CD4-positive, alpha-beta T cell (primary cell): ENCODE results near the gene CTRB1. TPM values are rescaled to one million over a fixed set of nuclear protein-coding genes. Genes with fewer than 3 reads are reported as not detected.

Experiments
- ATAC-seq: fragments of 200-7000 bp; cut with Tn5 transposase; one replicate; pipeline ENCODE4 v1.10.0; 2022; ENCODE audit warnings: mild to moderate bottlenecking; ENCODE audit not compliant: poor library complexity
- CTCF ChIA-PET: fragments of 350-600 bp; sonication (Branson Sonifier 250); formaldehyde crosslinking; loops from one replicate; lab custom pipeline; 2021; ENCODE audit warnings: antibody characterized with exemption, inconsistent platforms; lab: Charles Lee
- POLR2A ChIA-PET: fragments of 350-600 bp; sonication (Branson Sonifier 250); formaldehyde crosslinking; loops from one replicate; lab custom pipeline; 2021; ENCODE audit warnings: antibody characterized with exemption, inconsistent platforms; lab: Charles Lee
- DNase-seq, 14 experiments: peaks; one replicate each; pipeline ENCODE4 v3.0.0-alpha.2; 2013 to 2020; ENCODE audit warnings: mixed read lengths in 2 of 14
- H3K27ac ChIP-seq, 2 donors: one replicate each; pipeline versions ENCODE4 v1.5.1 to v1.7.0; 2013; ENCODE audit warnings: low read length in 2 of 2, low read depth in 1 of 2, mild to moderate bottlenecking in 1 of 2
- H3K27me3 ChIP-seq, 2 experiments: 1 replicate in 1 of 2; 2 replicates in 1 of 2; pipeline versions ENCODE4 v1.6.1 to v1.7.0; 2013; ENCODE audit warnings: low read length in 2 of 2, control low read depth in 1 of 2, mild to moderate bottlenecking in 1 of 2, moderate library complexity in 1 of 2; ENCODE audit not compliant: insufficient read depth in 2 of 2, control insufficient read depth in 1 of 2
- H3K36me3 ChIP-seq: one replicate; pipeline ENCODE4 v1.6.1; 2013; ENCODE audit warnings: low read length, control low read depth; ENCODE audit not compliant: insufficient read depth
- H3K4me1 ChIP-seq: one replicate; pipeline ENCODE4 v1.6.1; 2013; ENCODE audit warnings: low read length, control low read depth; ENCODE audit not compliant: insufficient read depth
- H3K4me3 ChIP-seq: one replicate; pipeline ENCODE4 v1.5.1; 2013; ENCODE audit warnings: mild to moderate bottlenecking, low read length, moderate library complexity
- H3K9me3 ChIP-seq, 2 experiments: 1 replicate in 1 of 2; 2 replicates in 1 of 2; pipeline versions ENCODE4 v1.6.1 to v1.7.0; 2013; ENCODE audit warnings: low read length in 2 of 2, mild to moderate bottlenecking in 2 of 2, control low read depth in 1 of 2, moderate library complexity in 1 of 2; ENCODE audit not compliant: control insufficient read depth in 1 of 2, insufficient read depth in 1 of 2
- H3K27ac Mint-ChIP-seq: one replicate; pipeline ENCODE4 v1.8.0; 2020; ENCODE audit warnings: mixed read lengths
- H3K27me3 Mint-ChIP-seq: one replicate; pipeline ENCODE4 v1.8.0; 2021; ENCODE audit warnings: mixed read lengths
- H3K36me3 Mint-ChIP-seq: one replicate; pipeline ENCODE4 v1.8.0; 2021; ENCODE audit warnings: low read depth, mixed read lengths
- H3K4me1 Mint-ChIP-seq: one replicate; pipeline ENCODE4 v1.8.0; 2021; ENCODE audit warnings: low read depth, mixed read lengths
- H3K4me3 Mint-ChIP-seq: one replicate; pipeline ENCODE4 v1.8.0; 2020; ENCODE audit warnings: mild to moderate bottlenecking, mixed read lengths
- H3K9me3 Mint-ChIP-seq: one replicate; pipeline ENCODE4 v1.8.0; 2020; ENCODE audit warnings: mixed read lengths
- CTCF ChIP-seq: fragments of 200-600 bp; IDR thresholded peaks from one replicate; pipeline ENCODE4 v1.8.0; 2022; ENCODE audit warnings: antibody characterized with exemption, mild to moderate bottlenecking
- intact Hi-C, 2 experiments: fragments of 100-400 bp; cut with DNase I in 1 of 2; cut with micrococcal nuclease in 1 of 2; formaldehyde crosslinking; loops; one replicate each; pipeline versions ENCODE4 v1.15.1 to v1.9.0; 2023 to 2025; cut with DNase I, micrococcal nuclease
- total RNA-seq, 174 experiments: library from RNA in 2 of 174; stranded (reverse) in 2 of 174; gene quantifications; one replicate each; pipeline ENCODE4 v1.2.3 and lab custom pipeline; 2021 to 2026

The CTRB1 gene
- total RNA-seq, 2 experiments from 2014 or later = not detected

- Mint-ChIP-seq H3K9me3 (no peaks in the 10 kb centered on the region), H3K27me3 (no peaks in the 10 kb centered on the region), H3K36me3 (no peaks in the 10 kb centered on the region), H3K27ac (no peak overlapping the region), H3K4me1 (no peaks in the 10 kb centered on the region), H3K4me3 (no peak overlapping the region)
- intact Hi-C loops = loop anchor here (5.0 to 10.0 kb wide), 3 partner anchors 36 to 531 kb away; no protein-coding TSS in a partner anchor
- H3K4me3 ChIP-seq = no peak overlapping the region
- H3K4me1 ChIP-seq = peaks cover 9% of the 10 kb centered on the region
- DNase-seq (no peak), ATAC-seq (no peak)
- TF ChIP-seq CTCF = no peak
- H3K27ac ChIP-seq = no peak overlapping the region
- ChIA-PET CTCF (interaction anchor here (0.6 to 2.1 kb wide), 18 partner anchors 14 to 347 kb away, joined by 3 to 18 read pairs (median 4); no protein-coding TSS in a partner anchor), POLR2A (interaction anchor here (1.0 to 1.4 kb wide), 5 partner anchors 14 to 154 kb away, joined by 3 to 12 read pairs (median 5); no protein-coding TSS in a partner anchor)
- no peaks in the 10 kb centered on the region for H3K36me3 ChIP-seq
- no peaks in the 10 kb centered on the region for H3K27me3 ChIP-seq
- peaks cover 0 to 6% of the 10 kb centered on the region in 2 experiments for H3K9me3 ChIP-seq
Measured at GRCh38 chr16:75233611-75233938, 14.8 kb downstream of the CTRB1 start.

- Histone ChIP-seq H3K4me3 (no peak overlapping the region), H3K27ac (no peak overlapping the region), H3K9me3 (peaks cover 0 to 6% of the 10 kb centered on the region in 2 experiments), H3K4me1 (peaks cover 9% of the 10 kb centered on the region), H3K27me3 (no peaks in the 10 kb centered on the region), H3K36me3 (no peaks in the 10 kb centered on the region)
- no peak for TF ChIP-seq CTCF
- H3K27me3 Mint-ChIP-seq = no peaks in the 10 kb centered on the region
- CTCF ChIA-PET = no interaction called here
- H3K4me3 Mint-ChIP-seq = no peak overlapping the region
- no peaks in the 10 kb centered on the region for H3K4me1 Mint-ChIP-seq
- no peaks in the 10 kb centered on the region for H3K36me3 Mint-ChIP-seq
- ATAC-seq (no peak), DNase-seq (no peak)
- POLR2A ChIA-PET = interaction anchor here (1.4 kb wide), 1 partner anchor 152 kb away, joined by 5 read pairs; no protein-coding TSS in a partner anchor
- no peak overlapping the region for H3K27ac Mint-ChIP-seq
- intact Hi-C loops = loop anchor here (1.0 to 10.0 kb wide), 6 partner anchors 38 to 530 kb away; no protein-coding TSS in a partner anchor
- H3K9me3 Mint-ChIP-seq = no peaks in the 10 kb centered on the region
Measured at GRCh38 chr16:75234856-75235696, 16.3 kb downstream of the CTRB1 start.

- Histone ChIP-seq H3K36me3 (no peaks in the 10 kb centered on the region), H3K27me3 (no peaks in the 10 kb centered on the region), H3K4me1 (peaks cover 9% of the 10 kb centered on the region), H3K4me3 (no peak overlapping the region), H3K27ac (no peak overlapping the region), H3K9me3 (peaks cover 0 to 6% of the 10 kb centered on the region in 2 experiments)
- Mint-ChIP-seq H3K4me3 (no peak overlapping the region), H3K36me3 (no peaks in the 10 kb centered on the region), H3K4me1 (no peaks in the 10 kb centered on the region), H3K27ac (no peak overlapping the region), H3K27me3 (no peaks in the 10 kb centered on the region), H3K9me3 (no peaks in the 10 kb centered on the region)
- DNase-seq = no peak
- intact Hi-C loops = loop anchor here in 1 of 2 experiments (10.0 kb wide), 1 partner anchor 529 kb away; no protein-coding TSS in a partner anchor
- TF ChIP-seq CTCF = no peak
- POLR2A ChIA-PET = no interaction called here
- no peak for ATAC-seq
- CTCF ChIA-PET = no interaction called here
Measured at GRCh38 chr16:75235721-75236193, 17.0 kb downstream of the CTRB1 start.
